ENCODE measurements around the gene CFL2.

Gene CFL2

DNA sequence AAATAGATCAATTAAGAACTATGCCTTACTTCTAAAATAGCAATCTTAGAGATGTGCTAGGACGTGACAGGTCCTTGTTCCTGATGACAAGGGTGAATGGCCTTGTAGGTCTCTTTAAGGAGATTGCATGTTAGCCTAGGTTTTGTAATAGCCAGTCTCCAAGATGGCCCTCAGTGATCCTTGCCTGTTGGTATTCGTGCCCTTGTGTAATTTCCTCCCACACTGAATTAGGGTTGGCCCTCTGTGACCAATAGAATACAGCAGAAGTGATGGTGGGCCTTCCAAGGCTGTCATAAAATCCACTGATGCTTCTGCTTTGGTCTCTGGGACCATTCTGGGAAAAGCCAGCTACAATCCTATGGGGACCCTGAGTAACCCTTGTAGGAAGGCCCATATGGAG is 46.3 kb downstream of the CFL2 start:
- DNase-seq, result no peak

DNA sequence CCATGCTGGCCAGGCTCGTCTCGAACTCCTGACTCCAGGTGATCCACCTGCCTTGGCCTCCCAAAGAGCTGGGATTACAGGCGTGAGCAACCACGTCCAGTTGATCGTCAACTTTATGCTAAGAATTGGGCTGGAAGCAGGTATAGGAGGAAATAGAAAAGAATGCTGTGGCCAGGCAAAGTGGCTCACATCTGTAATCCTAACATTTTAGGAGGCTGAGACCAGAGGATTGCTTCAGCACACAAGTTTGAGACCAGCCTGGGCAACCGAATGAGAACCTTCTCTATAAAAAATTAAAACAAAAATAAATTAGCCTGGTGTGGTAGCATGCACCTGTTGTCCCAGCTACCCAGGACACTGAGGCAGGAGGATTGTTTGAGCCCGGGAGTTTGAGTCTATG is 47.4 kb downstream of the CFL2 start:
- no peak for DNase-seq

DNA sequence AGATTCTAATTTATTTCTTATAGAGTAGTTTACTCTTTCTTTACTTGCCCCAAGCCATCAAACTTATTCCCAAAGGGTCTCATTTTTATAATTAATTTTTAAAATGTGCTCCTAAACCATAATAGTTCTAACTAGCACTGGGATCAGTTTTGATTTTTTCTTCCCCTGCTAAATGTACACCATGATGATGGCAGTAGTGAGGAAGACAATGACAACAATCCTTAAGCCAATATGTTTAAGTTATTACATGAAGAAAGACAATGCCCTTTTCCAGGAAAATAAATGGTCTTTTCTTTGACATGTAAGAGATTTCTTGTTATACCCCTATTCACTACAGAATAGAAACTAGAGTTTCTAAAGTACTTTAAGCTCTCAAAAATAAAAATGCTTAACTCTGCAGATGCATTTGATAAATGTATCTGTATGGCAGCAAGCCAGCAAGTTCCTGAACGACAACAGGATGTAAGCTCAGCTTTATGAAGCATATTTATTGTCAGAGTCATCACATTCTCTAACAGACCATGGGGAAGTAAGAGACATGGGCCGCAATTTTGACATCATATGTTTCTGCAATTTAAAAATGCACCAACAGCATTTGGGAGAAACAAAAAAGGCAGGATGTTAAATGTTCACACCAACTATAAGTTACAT is 48.5 kb downstream of the CFL2 start:
- no peak for DNase-seq

DNA sequence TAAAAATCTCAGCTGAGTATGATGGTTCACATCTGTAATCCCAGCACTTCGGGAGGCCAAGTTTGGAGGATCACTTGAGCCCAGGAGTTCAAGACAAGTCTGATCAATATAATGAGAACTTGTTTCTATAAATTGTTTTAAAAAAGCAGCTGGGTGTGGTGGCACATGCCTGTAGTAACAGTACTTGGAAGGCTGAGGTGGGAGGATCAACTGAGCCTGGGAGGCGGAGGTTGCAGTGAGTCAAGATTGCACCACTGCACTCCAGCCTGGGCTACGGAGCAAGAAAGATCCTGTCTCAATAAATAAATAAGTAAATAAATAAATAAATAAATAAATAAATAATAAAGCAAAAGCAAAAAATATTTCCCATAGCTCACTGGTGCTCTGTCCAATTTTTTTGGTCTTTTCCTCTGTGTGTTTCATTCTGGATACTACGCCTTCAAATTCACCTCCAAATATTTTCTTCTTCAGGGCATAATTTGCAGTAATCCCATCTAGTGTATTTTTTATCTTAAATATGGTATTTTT is 51.8 kb downstream of the CFL2 start:
- DNase-seq, result no peak

DNA sequence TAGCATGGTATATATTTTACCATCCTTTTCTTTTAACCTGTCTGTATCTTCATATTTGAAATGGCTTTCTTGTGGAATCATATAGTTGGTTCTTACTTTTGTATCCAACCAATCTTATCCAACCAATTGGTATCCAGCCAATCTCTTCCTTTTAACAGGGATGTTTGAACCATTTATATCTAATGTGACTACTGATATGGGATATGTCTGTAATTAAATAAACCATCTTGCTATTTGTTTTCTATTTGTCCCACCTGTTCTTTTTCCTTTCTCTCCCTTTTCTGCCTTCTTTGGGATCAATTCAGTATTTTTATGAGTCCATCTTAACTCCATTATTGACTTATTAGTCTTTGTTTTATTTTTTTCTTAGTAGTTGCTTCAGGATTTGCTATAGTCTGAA is 53.6 kb downstream of the CFL2 start:
- no peak for DNase-seq

Measured in left hindlimb (tissue), 1 donor.